GM12878 (cell line): ENCODE results near the gene LYZ. TPM values are rescaled to one million over a fixed set of nuclear protein-coding genes. Genes with fewer than 3 reads are reported as not detected.
A peak's percentile ranks its signal among the peaks of the same experiment; 100 is the strongest.

Experiments used
- CHD2 ChIP-seq: IDR thresholded peaks from 2 replicates; pipeline ENCODE4 v1.6.1; 2011; ENCODE audit warnings: low read depth, low read length, improper control_type of control experiment, borderline replicate concordance
- EGR1 ChIP-seq, 2 experiments: IDR thresholded peaks; 1 replicate in 1 of 2; 2 replicates in 1 of 2; pipeline ENCODE4 v1.6.1; 2011 to 2012; ENCODE audit warnings: low read depth in 2 of 2, low read length in 2 of 2, borderline replicate concordance in 1 of 2, mild to moderate bottlenecking in 1 of 2, moderate library complexity in 1 of 2
- IKZF1 ChIP-seq: fragments of 450-650 bp; conservative IDR thresholded peaks from 2 replicates; pipeline ENCODE4 v1.6.1; 2017; ENCODE audit warnings: antibody characterized with exemption, mild to moderate bottlenecking
- JUNB ChIP-seq: IDR thresholded peaks from 2 replicates; pipeline ENCODE4 v1.6.1; 2016; ENCODE audit warnings: antibody characterized with exemption, mild to moderate bottlenecking
- NFXL1 ChIP-seq: fragments of 450-650 bp; IDR thresholded peaks from 2 replicates; pipeline ENCODE4 v1.6.1; 2017; ENCODE audit warnings: antibody characterized with exemption, mild to moderate bottlenecking, borderline replicate concordance
- RCOR1 ChIP-seq: conservative IDR thresholded peaks from 2 replicates; pipeline ENCODE4 v1.6.1; 2012; ENCODE audit warnings: low read depth, low read length, improper control_type of control experiment
- SMAD5 ChIP-seq: IDR thresholded peaks from 2 replicates; pipeline ENCODE4 v1.6.1; 2016; ENCODE audit warnings: antibody characterized with exemption, low read depth
- TCF3 ChIP-seq: IDR thresholded peaks from 2 replicates; pipeline ENCODE4 v1.6.1; 2012; ENCODE audit warnings: low read depth, mild to moderate bottlenecking, low read length, borderline replicate concordance; ENCODE audit not compliant: insufficient read depth
- WRNIP1 ChIP-seq: IDR thresholded peaks from 2 replicates; pipeline ENCODE4 v1.6.1; 2011; ENCODE audit warnings: low read depth, low read length, improper control_type of control experiment, borderline replicate concordance
- ZNF274 ChIP-seq: IDR thresholded peaks from one replicate; pipeline ENCODE4 v1.8.0; 2011; ENCODE audit not compliant: insufficient read length, insufficient read depth
- polyA plus RNA-seq, 11 experiments: library from polyadenylated mRNA; depleted of rRNA in 4 of 11; unstranded in 6 of 11; stranded (reverse) in 5 of 11; fragments of >200 nt; fragmentation: Nextera tagmentation in 4 of 11; fragmentation: Illumina TruSeq in 1 of 11; extraction: Ambion mirVana in 4 of 11; extraction: Trizol in 1 of 11; gene quantifications; 1 replicate in 1 of 11; 2 replicates in 10 of 11; pipeline versions ENCODE4 v1.2.1 to v1.2.3, GENCODE V29; 2011 to 2016; ENCODE audit warnings: inconsistent platforms in 2 of 11, missing spikeins in 2 of 11, low read depth in 1 of 11
- total RNA-seq, 4 experiments: library from RNA; depleted of rRNA in 3 of 4; stranded (reverse); fragments of >200 nt in 3 of 4; fragmentation: Illumina TruSeq in 1 of 4; extraction: Trizol in 1 of 4; gene quantifications; 2 replicates each; pipeline versions ENCODE4 v1.2.1 to v1.2.3, GENCODE V29; 2013 to 2021
- TF ChIP-seq, protein P1 (sequence below): fragments of 450-650 bp; IDR thresholded peaks from 2 replicates; pipeline ENCODE4 v1.6.1; 2017; ENCODE audit warnings: antibody characterized with exemption, mild to moderate bottlenecking, moderate library complexity
- TF ChIP-seq, protein P2 (sequence below): IDR thresholded peaks from 2 replicates; pipeline ENCODE4 v1.6.1; 2012; ENCODE audit warnings: low read depth, low read length, improper control_type of control experiment
- TF ChIP-seq, protein P3 (sequence below): fragments of 450-650 bp; IDR thresholded peaks from 2 replicates; pipeline ENCODE4 v1.6.1; 2018; ENCODE audit warnings: borderline replicate concordance, mild to moderate bottlenecking; ENCODE audit not compliant: partially characterized antibody
- TF ChIP-seq, protein P4 (sequence below): IDR thresholded peaks from 2 replicates; pipeline ENCODE4 v1.6.1; 2012; ENCODE audit warnings: improper control_type of control experiment, low read depth, low read length; ENCODE audit not compliant: insufficient replicate concordance
- TF ChIP-seq, protein P5 (sequence below): fragments of 450-650 bp; conservative IDR thresholded peaks from 2 replicates; pipeline ENCODE4 v1.6.1; 2017; ENCODE audit warnings: mild to moderate bottlenecking, moderate library complexity

Gene LYZ
- total and polyA plus RNA-seq, 10 of the 15 experiments (the other 5 are each of a cell fraction or from before 2014, with no cell fraction given), result 1.9 TPM; not detected in 9

DNA sequence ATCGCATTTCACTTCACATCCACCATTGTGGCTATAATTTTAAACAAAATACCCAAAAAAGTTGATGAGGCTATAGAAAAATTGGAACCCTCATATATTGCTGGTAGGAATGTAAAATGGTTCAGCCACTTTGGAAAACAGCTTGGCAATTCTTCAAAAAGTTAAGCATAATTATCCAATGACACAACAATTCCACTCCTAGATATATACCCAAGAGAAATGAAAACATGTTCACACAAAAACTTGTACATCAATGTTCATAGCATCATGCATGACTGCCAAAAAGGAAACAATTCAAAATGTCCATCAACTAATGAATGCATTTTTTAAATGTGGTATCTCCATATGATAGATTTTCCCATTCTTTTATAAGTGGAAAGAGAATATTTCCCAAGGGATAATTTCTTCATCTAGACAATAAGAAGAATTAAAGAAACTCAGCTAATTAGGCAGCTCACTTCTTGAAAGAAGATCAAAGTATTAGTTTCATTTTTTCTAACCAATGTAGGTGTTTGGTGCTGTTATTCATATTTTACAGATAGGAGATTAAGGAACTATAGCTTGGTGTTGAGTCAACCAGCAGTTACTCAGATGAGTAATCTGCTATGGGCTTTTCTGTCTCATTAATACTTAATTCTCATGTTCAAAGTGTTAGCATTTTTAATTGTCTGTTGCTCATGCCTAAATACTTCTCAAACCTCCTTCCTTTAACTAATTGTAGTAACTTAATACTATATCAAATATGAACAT lies 44.2 kb downstream of the LYZ start (continued):
- TF ChIP-seq, protein P1, sequence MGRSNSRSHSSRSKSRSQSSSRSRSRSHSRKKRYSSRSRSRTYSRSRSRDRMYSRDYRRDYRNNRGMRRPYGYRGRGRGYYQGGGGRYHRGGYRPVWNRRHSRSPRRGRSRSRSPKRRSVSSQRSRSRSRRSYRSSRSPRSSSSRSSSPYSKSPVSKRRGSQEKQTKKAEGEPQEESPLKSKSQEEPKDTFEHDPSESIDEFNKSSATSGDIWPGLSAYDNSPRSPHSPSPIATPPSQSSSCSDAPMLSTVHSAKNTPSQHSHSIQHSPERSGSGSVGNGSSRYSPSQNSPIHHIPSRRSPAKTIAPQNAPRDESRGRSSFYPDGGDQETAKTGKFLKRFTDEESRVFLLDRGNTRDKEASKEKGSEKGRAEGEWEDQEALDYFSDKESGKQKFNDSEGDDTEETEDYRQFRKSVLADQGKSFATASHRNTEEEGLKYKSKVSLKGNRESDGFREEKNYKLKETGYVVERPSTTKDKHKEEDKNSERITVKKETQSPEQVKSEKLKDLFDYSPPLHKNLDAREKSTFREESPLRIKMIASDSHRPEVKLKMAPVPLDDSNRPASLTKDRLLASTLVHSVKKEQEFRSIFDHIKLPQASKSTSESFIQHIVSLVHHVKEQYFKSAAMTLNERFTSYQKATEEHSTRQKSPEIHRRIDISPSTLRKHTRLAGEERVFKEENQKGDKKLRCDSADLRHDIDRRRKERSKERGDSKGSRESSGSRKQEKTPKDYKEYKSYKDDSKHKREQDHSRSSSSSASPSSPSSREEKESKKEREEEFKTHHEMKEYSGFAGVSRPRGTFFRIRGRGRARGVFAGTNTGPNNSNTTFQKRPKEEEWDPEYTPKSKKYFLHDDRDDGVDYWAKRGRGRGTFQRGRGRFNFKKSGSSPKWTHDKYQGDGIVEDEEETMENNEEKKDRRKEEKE, result no peak
- TF ChIP-seq TCF3 (no peak), JUNB (peak; percentile 84), NFXL1 (no peak), ZNF274 (no peak), WRNIP1 (no peak), RCOR1 (no peak), CHD2 (no peak), EGR1 (IDR thresholded peaks at IDR 0.05; ENCODE audit: borderline replicate concordance in 1 of 2, low read depth in 2 of 2, low read length in 2 of 2) (no peak), IKZF1 (peak; percentile 49), SMAD5 (no peak)
- TF ChIP-seq, protein P2, sequence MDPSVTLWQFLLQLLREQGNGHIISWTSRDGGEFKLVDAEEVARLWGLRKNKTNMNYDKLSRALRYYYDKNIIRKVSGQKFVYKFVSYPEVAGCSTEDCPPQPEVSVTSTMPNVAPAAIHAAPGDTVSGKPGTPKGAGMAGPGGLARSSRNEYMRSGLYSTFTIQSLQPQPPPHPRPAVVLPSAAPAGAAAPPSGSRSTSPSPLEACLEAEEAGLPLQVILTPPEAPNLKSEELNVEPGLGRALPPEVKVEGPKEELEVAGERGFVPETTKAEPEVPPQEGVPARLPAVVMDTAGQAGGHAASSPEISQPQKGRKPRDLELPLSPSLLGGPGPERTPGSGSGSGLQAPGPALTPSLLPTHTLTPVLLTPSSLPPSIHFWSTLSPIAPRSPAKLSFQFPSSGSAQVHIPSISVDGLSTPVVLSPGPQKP, result no peak
- TF ChIP-seq, protein P3, sequence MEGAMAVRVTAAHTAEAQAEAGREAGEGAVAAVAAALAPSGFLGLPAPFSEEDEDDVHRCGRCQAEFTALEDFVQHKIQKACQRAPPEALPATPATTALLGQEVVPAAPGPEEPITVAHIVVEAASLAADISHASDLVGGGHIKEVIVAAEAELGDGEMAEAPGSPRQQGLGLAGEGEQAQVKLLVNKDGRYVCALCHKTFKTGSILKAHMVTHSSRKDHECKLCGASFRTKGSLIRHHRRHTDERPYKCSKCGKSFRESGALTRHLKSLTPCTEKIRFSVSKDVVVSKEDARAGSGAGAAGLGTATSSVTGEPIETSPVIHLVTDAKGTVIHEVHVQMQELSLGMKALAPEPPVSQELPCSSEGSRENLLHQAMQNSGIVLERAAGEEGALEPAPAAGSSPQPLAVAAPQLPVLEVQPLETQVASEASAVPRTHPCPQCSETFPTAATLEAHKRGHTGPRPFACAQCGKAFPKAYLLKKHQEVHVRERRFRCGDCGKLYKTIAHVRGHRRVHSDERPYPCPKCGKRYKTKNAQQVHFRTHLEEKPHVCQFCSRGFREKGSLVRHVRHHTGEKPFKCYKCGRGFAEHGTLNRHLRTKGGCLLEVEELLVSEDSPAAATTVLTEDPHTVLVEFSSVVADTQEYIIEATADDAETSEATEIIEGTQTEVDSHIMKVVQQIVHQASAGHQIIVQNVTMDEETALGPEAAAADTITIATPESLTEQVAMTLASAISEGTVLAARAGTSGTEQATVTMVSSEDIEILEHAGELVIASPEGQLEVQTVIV, result no peak
- TF ChIP-seq, protein P4, sequence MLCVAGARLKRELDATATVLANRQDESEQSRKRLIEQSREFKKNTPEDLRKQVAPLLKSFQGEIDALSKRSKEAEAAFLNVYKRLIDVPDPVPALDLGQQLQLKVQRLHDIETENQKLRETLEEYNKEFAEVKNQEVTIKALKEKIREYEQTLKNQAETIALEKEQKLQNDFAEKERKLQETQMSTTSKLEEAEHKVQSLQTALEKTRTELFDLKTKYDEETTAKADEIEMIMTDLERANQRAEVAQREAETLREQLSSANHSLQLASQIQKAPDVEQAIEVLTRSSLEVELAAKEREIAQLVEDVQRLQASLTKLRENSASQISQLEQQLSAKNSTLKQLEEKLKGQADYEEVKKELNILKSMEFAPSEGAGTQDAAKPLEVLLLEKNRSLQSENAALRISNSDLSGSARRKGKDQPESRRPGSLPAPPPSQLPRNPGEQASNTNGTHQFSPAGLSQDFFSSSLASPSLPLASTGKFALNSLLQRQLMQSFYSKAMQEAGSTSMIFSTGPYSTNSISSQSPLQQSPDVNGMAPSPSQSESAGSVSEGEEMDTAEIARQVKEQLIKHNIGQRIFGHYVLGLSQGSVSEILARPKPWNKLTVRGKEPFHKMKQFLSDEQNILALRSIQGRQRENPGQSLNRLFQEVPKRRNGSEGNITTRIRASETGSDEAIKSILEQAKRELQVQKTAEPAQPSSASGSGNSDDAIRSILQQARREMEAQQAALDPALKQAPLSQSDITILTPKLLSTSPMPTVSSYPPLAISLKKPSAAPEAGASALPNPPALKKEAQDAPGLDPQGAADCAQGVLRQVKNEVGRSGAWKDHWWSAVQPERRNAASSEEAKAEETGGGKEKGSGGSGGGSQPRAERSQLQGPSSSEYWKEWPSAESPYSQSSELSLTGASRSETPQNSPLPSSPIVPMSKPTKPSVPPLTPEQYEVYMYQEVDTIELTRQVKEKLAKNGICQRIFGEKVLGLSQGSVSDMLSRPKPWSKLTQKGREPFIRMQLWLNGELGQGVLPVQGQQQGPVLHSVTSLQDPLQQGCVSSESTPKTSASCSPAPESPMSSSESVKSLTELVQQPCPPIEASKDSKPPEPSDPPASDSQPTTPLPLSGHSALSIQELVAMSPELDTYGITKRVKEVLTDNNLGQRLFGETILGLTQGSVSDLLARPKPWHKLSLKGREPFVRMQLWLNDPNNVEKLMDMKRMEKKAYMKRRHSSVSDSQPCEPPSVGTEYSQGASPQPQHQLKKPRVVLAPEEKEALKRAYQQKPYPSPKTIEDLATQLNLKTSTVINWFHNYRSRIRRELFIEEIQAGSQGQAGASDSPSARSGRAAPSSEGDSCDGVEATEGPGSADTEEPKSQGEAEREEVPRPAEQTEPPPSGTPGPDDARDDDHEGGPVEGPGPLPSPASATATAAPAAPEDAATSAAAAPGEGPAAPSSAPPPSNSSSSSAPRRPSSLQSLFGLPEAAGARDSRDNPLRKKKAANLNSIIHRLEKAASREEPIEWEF, result no peak
- TF ChIP-seq, protein P5, sequence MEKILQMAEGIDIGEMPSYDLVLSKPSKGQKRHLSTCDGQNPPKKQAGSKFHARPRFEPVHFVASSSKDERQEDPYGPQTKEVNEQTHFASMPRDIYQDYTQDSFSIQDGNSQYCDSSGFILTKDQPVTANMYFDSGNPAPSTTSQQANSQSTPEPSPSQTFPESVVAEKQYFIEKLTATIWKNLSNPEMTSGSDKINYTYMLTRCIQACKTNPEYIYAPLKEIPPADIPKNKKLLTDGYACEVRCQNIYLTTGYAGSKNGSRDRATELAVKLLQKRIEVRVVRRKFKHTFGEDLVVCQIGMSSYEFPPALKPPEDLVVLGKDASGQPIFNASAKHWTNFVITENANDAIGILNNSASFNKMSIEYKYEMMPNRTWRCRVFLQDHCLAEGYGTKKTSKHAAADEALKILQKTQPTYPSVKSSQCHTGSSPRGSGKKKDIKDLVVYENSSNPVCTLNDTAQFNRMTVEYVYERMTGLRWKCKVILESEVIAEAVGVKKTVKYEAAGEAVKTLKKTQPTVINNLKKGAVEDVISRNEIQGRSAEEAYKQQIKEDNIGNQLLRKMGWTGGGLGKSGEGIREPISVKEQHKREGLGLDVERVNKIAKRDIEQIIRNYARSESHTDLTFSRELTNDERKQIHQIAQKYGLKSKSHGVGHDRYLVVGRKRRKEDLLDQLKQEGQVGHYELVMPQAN, result no peak
